Measurements from ENCODE around the gene TUBA3D. TPM values are rescaled to one million over a fixed set of nuclear protein-coding genes. Genes with fewer than 3 reads are reported as not detected.
"Not testable (repeated sequence)": the region's sequence is repeated elsewhere in the genome, so short reads cannot be mapped to it uniquely, and the experiment has no call there.

Gene TUBA3D
- total and polyA plus RNA-seq, 2 experiments from 2014 or later: not detected

DNA sequence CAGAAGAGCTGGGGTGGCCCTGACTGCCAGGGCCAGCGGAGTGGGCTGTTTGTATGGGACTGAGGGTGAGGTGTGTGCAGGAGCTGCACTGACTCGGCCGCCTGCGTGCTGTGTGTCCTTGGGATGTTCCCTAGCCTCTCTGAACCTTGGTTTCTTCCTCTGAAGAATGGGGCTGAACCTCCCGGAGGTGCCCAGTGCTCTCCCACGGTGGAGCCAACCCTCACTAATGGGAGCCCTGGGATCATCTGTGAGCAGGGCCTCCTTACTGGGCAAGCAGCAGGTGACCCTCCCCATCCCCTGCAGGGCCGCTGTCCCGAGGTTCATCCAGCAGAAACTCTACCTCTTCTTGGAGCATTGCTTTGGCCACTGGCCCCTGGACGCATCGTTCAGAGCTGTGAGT, 40.1 kb downstream of the TUBA3D start:
- Histone ChIP-seq H3K4me1 (ENCODE audit: insufficient read depth) (no peaks in the 10 kb centered on the region), H3K4me3 (no peak overlapping the region), H3K79me2 (ENCODE audit: insufficient read depth) (no peaks in the 10 kb centered on the region), H3K4me2 (ENCODE audit: unreplicated experiment) (no peak overlapping the region), H4K20me1 (ENCODE audit: insufficient read depth) (no peaks in the 10 kb centered on the region), H3K9ac (no peak overlapping the region), H3F3A (ENCODE audit: insufficient read depth) (no peaks in the 10 kb centered on the region), H2AFZ (no peak overlapping the region), H3K9me3 (ENCODE audit: low read depth) (no peaks in the 10 kb centered on the region), H3K36me3 (ENCODE audit: low read depth) (no peaks in the 10 kb centered on the region), H3K9me2 (ENCODE audit: insufficient read depth) (no peaks in the 10 kb centered on the region), H3K27ac (no peak overlapping the region), H3K27me3 (replicated peaks; ENCODE audit: insufficient read depth) (no peaks in the 10 kb centered on the region)
- TF ChIP-seq EZH2phosphoT487 (IDR thresholded peaks at IDR 0.05; ENCODE audit: insufficient read depth, low read depth) (no peak), EZH2 (IDR thresholded peaks at IDR 0.05; ENCODE audit: insufficient read depth, poor library complexity, severe bottlenecking) (no peak)
- no peak for DNase-seq
- in situ Hi-C loops (cut with MboI): no loop called here
- WGBS, 2 experiments (ENCODE audit: low coverage in 1 of 2, low lambda C conversion rate in 2 of 2, missing lambda C conversion rate in 2 of 2): 93 to 97% methylated on average over 8 to 10 of the region's 10 CpGs

DNA sequence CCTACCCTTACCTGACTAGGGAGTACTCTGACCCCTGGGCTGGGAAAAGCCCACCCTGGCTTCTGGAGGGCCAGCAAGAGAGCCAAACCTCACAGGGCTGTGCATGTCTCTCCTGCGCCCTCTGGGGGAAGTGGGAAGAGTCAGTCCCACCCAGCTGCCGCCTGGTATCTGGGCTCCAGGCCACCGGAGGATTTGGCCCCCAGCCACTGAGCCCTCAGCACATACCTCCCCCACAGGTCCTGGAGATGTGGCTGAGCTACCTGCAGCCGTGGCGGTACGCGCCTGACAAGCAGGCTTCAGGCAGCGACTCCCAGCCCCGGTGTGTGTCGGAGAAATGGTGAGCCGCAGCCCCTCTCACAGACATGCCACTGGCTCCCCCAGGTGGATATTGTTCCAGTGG, 40.7 kb downstream of the TUBA3D start:
- H3K9me2 ChIP-seq (ENCODE audit: insufficient read depth); in situ Hi-C loops (cut with MboI); H3K9me3 ChIP-seq (ENCODE audit: low read depth); H2AFZ ChIP-seq; H3K9ac ChIP-seq; H3K27me3 ChIP-seq (replicated peaks; ENCODE audit: insufficient read depth); H3K36me3 ChIP-seq (ENCODE audit: low read depth); H3K4me3 ChIP-seq; H3F3A ChIP-seq (ENCODE audit: insufficient read depth); H3K79me2 ChIP-seq (ENCODE audit: insufficient read depth); H4K20me1 ChIP-seq (ENCODE audit: insufficient read depth); H3K4me2 ChIP-seq (ENCODE audit: unreplicated experiment); H3K4me1 ChIP-seq (ENCODE audit: insufficient read depth); H3K27ac ChIP-seq: not testable (repeated sequence)
- 70 to 83% methylated on average over 3 to 11 of the region's 11 CpGs for WGBS, 2 experiments (ENCODE audit: low coverage in 1 of 2, low lambda C conversion rate in 2 of 2, missing lambda C conversion rate in 2 of 2)
- peak; percentile 29 for DNase-seq

GRCh38 chr2:131517106-131517831, 41.4 kb downstream of the TUBA3D start:
- Histone ChIP-seq H2AFZ (no peak overlapping the region), H3K4me2 (ENCODE audit: unreplicated experiment) (no peak overlapping the region), H3F3A (ENCODE audit: insufficient read depth) (no peaks in the 10 kb centered on the region), H3K27me3 (replicated peaks; ENCODE audit: insufficient read depth) (no peaks in the 10 kb centered on the region), H3K9me3 (ENCODE audit: low read depth) (no peaks in the 10 kb centered on the region), H3K9me2 (ENCODE audit: insufficient read depth) (no peaks in the 10 kb centered on the region), H3K9ac (no peak overlapping the region), H3K4me3 (no peak overlapping the region), H3K36me3 (ENCODE audit: low read depth) (no peaks in the 10 kb centered on the region), H3K4me1 (ENCODE audit: insufficient read depth) (no peaks in the 10 kb centered on the region), H3K79me2 (ENCODE audit: insufficient read depth) (no peaks in the 10 kb centered on the region), H3K27ac (no peak overlapping the region), H4K20me1 (ENCODE audit: insufficient read depth) (no peaks in the 10 kb centered on the region)
- WGBS, 2 experiments (ENCODE audit: low coverage in 1 of 2, low lambda C conversion rate in 2 of 2, missing lambda C conversion rate in 2 of 2): 92 to 93% methylated on average over 17 of the region's 17 CpGs
- in situ Hi-C loops (cut with MboI): no loop called here
- DNase-seq: no peak
- TF ChIP-seq EZH2 (IDR thresholded peaks at IDR 0.05; ENCODE audit: insufficient read depth, poor library complexity, severe bottlenecking) (no peak), EZH2phosphoT487 (IDR thresholded peaks at IDR 0.05; ENCODE audit: insufficient read depth, low read depth) (no peak)

DNA sequence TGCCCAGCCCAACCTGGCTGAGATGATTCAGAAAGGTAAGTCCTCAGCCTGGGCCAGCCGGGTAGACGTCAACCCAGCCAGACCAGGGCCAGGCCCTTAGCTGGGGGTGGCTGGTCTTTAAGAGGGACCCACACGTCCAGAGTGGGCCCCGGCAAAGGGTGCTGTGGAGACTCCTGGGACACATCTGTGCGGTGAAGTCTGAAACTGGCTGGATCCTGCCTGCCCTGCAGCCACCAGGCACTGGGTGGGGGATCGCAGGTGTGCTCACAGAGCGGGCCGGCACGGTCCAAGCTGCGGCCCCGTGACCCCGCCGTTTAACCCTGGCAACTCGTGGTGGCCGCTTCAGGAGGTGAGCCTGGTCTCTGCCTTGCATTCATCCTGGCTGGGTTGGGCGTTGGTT, 41.9 kb downstream of the TUBA3D start:
- WGBS, 2 experiments (ENCODE audit: low coverage in 1 of 2, low lambda C conversion rate in 2 of 2, missing lambda C conversion rate in 2 of 2): 78 to 79% methylated on average over 16 of the region's 16 CpGs
- H3K4me2 ChIP-seq (ENCODE audit: unreplicated experiment); H3K36me3 ChIP-seq (ENCODE audit: low read depth); H3K9me2 ChIP-seq (ENCODE audit: insufficient read depth); H3F3A ChIP-seq (ENCODE audit: insufficient read depth); H3K4me1 ChIP-seq (ENCODE audit: insufficient read depth); H4K20me1 ChIP-seq (ENCODE audit: insufficient read depth); H2AFZ ChIP-seq; H3K79me2 ChIP-seq (ENCODE audit: insufficient read depth); H3K27ac ChIP-seq; H3K27me3 ChIP-seq (replicated peaks; ENCODE audit: insufficient read depth); DNase-seq; H3K9ac ChIP-seq; H3K9me3 ChIP-seq (ENCODE audit: low read depth); H3K4me3 ChIP-seq; in situ Hi-C loops (cut with MboI): not testable (repeated sequence)

DNA sequence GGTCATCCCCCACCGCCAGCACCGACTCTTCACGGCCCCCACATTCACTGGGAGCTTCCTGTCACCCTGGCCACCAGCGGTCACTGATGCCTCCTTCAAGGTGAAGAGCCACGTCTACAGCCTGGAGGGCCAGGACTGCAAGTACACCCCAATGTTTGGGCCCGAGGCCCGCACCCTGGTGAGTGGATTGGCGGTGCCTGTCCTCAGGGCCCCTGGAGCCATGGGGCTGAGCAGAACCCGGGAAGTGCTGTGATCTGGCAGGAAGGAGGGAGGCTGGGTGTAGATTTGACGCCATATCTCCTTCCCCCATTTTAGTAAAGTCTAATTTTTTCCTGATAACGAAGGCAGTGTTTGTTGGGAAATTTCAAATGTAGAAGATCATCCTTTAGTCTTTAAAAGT, 42.6 kb downstream of the TUBA3D start:
- H3K9me3 ChIP-seq (ENCODE audit: low read depth); in situ Hi-C loops (cut with MboI); H3F3A ChIP-seq (ENCODE audit: insufficient read depth); H3K27ac ChIP-seq; H2AFZ ChIP-seq; H3K4me2 ChIP-seq (ENCODE audit: unreplicated experiment); H3K9me2 ChIP-seq (ENCODE audit: insufficient read depth); H3K9ac ChIP-seq; H4K20me1 ChIP-seq (ENCODE audit: insufficient read depth); H3K36me3 ChIP-seq (ENCODE audit: low read depth); H3K27me3 ChIP-seq (replicated peaks; ENCODE audit: insufficient read depth); H3K4me1 ChIP-seq (ENCODE audit: insufficient read depth); H3K4me3 ChIP-seq; H3K79me2 ChIP-seq (ENCODE audit: insufficient read depth); DNase-seq: not testable (repeated sequence)
- WGBS, 2 experiments (ENCODE audit: low coverage in 1 of 2, low lambda C conversion rate in 2 of 2, missing lambda C conversion rate in 2 of 2): 89 to 90% methylated on average over 5 to 7 of the region's 11 CpGs
